HG03457 (cell line): ENCODE results near the gene RASL10B.

ENCODE experiments used
- ATAC-seq: cut with Tn5 transposase; IDR thresholded peaks from one replicate; pipeline ENCODE4 v1.9.1; 2021; ENCODE audit warnings: moderate number of reproducible peaks; ENCODE audit not compliant: unreplicated experiment

RASL10B gene

GRCh38 chr17:35716897-35717465 lies 14.5 kb upstream of the RASL10B start:
- ATAC-seq, result no peak

DNA sequence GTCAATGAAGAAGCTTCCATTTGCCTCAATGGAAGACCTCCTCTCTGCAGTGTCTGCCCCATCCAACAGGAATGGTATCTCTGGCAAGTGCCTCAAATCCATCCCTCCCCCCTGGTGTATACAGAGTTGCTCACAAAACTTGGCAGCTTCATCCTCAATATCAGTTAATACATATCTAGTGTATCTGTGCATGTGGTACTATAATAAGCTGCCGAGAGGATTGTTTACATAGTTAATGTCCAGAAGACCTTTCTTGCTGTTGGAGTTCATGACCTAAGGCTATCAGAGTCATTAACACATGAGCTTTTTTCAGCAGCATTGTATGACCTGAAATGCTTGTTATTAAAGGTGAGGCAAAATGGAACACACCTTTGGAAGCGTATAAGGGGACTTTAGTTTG lies 14.0 kb upstream of the RASL10B start:
- ATAC-seq, result no peak

DNA sequence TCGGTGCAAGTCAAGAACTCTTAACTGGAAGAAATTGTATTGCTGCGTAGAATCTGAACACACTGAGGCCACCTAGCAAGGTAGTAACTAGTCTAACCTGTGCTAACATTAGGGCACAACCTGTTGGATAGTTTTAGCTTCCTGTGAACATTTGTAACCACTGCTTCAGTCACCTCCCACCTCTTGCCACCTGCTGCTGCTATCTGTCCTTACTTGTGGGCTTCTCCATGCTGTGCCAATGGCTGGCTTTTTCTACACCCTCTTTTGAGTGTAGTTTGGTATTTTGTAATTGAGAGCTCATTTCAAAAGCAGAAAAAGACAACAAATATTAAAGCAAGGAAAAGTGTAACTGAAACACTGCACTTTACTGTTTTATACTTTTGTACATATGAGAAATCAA lies 7.7 kb upstream of the RASL10B start:
- ATAC-seq, result no peak

DNA sequence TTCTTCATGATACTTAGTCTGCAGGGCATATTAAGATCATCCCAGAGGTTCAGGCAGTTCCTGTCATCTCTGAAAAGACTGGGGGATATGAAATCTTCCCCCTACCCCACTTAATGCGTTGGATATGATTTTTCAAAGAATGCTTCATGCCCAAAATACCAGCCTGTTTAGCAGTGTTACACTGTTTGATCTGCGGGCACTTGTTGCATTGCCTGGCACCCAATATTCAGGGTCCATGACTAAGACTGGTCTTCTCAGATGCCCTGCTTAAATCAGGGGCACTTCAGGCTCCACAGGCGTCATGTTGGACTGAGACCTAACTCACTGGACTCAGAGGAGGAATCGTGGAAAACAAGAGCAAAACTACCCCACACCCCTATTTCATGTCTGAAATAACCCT lies 6.4 kb upstream of the RASL10B start:
- no peak for ATAC-seq

GRCh38 chr17:35725802-35726126 lies 5.7 kb upstream of the RASL10B start:
- no peak for ATAC-seq

DNA sequence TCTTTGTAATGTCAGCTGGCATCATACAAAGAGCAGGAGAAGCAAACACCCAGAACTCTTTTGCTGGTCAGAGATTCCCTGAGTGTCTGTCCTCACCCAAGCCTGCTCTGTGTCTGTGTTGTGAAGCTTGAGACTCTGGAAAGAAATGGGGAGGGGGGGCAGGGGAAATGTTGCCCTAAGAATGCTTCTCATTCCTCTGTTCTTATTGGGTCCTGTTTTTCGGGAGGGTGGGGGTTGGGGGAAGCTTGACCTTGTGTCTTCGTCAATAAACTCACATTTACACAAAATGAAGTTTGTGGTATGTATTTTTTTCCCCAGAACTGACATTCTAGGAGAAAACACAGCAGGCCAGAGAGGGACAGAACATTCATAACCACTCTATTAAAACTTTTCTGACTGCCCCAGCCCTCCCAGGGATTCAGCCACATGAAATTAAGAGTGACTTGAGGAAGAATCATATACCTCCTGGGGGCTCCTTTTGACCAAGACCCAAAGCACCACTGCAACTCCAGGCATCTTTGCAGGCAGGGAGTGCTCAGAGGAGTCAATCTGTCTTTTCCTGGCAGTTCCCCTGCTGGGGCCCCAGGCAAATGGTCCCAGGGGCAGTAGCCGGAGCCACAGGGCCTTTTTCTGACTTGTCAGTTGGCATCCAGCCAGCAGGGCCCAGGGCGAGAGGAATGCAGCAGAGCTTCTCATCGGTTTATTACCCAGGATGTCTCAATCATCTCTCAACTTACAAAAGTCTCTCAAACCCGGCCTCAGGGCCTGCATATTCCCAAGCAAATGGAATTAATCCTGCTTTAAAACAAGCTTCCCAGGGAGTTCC lies 5.1 kb upstream of the RASL10B start:
- no peak for ATAC-seq

DNA sequence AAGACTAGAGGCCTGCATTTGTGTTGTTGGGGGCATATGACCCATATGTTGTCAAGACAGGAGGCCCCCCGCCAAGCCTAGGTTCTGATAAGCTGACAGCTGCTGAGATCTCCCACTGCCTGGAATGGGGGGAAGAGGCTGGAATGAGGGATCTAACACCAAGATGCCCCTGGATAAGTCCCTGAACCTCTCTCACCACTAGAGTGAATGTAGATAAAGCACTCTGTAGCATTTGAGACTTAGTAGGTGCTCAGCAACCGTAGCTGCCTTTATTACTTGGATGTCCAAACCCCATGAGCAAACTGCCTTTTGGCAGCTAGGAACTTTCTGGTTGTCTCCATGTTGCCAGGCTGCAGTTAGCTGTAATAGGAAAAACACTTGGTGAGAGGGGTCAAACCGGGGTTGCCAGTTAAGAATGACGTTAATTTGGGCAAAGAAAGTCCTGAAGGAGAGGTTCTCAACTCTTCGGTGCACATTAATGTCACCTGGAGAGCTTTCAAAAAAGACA lies 4.4 kb upstream of the RASL10B start:
- no peak for ATAC-seq

DNA sequence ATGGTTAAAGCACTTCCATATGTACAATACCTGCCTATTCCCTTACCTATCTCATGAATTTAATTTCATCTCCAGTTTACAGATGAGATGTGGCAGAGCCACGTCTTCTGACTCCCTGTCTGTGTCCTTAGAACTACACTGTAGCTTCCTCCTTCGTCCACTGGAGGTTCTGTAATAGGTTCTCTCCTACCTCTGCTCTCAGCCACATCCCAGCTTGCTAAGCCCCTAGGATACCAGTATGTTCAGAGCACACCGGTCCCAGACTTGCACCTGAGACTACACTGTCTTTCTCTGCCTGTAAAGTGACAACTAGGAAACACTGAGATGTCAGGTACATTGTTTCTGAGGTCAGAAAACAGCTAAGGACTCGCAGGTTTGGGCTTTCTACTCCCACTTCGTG lies 3.8 kb upstream of the RASL10B start:
- no peak for ATAC-seq

DNA sequence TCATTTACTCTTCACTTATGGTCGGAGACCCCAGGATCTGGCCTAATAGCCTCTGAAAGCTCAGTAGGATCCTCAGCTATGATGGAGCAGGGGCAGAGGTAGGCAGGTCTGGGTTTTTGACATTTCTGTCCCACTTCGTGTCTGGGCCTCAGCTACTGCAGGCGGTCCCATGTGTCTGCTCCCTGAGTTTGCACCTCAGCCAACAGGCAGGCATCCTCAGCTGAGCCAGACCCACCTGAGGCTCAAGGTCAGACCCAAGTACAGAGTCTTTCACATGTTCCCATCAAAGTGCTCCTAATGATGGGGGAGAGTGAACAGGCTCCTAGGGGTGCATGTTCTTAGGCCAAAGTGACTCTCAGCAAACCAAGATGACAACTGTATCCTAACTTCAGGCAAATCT lies 2.9 kb upstream of the RASL10B start:
- ATAC-seq, result no peak

- ATAC-seq, result no peak
These were observed 2.0 kb upstream of the RASL10B start for GRCh38 chr17:35729405-35729833.

- ATAC-seq, result no peak
These were observed 936 bp upstream of the RASL10B start for GRCh38 chr17:35730400-35731005.

- no peak for ATAC-seq
These were observed 722 bp downstream of the RASL10B start for GRCh38 chr17:35731917-35732805.

GRCh38 chr17:35732806-35733136 lies 1.3 kb downstream of the RASL10B start:
- no peak for ATAC-seq

DNA sequence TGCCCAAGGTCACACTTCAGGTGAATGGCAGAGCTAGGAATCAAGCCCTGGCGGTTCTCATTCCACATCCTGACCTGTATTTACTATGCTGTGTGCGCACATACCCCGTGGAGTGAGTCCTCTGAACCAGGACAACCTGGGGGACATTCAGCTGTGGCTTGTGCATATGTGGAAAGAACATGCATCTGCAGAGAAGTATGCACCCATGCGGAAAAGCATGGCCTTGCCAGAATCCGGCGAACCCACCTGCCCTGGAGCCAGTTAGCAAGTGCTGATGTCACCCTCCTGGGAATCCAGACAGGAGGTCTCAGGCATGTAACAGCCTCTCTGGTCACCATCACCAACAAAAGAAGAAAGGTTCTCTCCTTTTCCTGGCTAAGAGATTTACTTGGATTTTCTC lies 1.9 kb downstream of the RASL10B start:
- ATAC-seq, result no peak

DNA sequence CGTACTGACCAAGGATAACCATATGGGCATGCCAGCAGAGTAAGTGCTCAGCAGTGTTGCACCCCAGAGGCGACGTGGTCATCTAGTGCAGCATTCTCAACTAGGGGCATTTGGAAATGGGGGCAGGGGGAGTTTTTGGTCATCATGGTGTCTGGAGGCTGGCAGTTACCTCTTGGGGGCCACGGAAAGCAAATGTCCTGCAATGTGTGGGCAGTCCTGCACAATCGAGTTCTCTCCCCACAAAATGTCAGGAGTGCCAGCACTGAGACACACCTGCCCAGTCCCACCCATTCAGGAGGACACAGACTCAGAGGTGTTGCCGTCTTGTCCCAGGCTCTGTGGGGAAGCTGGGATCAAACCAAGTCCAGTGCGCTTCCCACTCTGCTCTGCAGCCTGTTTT lies 3.0 kb downstream of the RASL10B start:
- no peak for ATAC-seq

- ATAC-seq, result no peak
These were observed 3.8 kb downstream of the RASL10B start for GRCh38 chr17:35735036-35735805.

DNA sequence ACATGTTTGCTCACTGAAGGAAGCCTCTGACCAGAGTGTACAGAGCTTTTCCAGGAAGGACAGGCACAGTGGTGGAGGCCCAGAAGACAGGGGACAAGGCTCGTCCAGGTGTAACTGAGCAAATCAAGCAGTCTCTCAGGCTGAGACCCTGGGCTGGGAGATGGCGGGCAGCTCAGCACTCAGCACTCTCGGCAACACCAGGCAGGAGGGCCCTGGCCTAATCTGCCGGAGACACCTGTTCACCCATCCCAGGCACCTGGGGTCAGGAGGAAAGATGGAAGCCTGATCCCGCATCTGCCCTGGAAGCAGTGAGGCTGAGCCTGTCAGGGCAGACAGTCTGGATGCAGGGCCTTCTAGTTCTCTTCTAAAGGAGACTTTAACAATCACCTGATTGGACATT lies 4.8 kb downstream of the RASL10B start:
- ATAC-seq, result no peak

- no peak for ATAC-seq
These were observed 7.2 kb downstream of the RASL10B start for GRCh38 chr17:35738519-35739133.

GRCh38 chr17:35740216-35740615 lies 8.8 kb downstream of the RASL10B start:
- no peak for ATAC-seq
